AG10803 (cell line): ENCODE data around the gene PITX3.
A peak's percentile ranks its signal among the peaks of the same experiment; 100 is the strongest.

Source experiments
- DNase-seq: peaks from one replicate; pipeline ENCODE4 v3.0.0; 2010; ENCODE audit warnings: low read depth
- H3K4me3 ChIP-seq: 2 replicates; pipeline ENCODE4 v1.5.1; 2011; ENCODE audit warnings: mild to moderate bottlenecking, low read length, control low read depth
- TF ChIP-seq, protein P1 (sequence below): conservative IDR thresholded peaks from 2 replicates; pipeline ENCODE4 v1.5.1; 2011; ENCODE audit warnings: mild to moderate bottlenecking, low read length, control low read depth, inconsistent platforms

PITX3 gene

DNA sequence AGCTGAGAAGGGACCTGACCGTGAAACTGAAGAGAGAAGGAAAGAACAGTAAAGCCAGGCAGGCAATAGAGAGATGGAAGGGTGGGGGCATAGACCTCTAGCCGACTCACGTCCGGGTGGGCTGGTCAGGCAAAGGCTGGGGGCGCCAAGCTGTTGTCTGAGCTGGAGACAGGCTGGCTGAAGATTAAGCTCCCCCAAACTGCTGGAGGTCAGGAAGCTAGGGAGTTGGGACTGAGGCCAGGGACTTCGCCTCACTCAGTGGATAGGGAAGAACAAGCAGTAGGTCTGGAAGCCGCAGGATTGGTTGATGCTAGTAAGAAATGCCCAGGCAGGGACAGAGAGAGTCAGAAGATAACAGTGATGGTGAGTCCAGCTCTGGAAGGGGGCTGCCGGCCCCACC is 5.3 kb downstream of the PITX3 start:
- no peak for DNase-seq
- TF ChIP-seq, protein P1, sequence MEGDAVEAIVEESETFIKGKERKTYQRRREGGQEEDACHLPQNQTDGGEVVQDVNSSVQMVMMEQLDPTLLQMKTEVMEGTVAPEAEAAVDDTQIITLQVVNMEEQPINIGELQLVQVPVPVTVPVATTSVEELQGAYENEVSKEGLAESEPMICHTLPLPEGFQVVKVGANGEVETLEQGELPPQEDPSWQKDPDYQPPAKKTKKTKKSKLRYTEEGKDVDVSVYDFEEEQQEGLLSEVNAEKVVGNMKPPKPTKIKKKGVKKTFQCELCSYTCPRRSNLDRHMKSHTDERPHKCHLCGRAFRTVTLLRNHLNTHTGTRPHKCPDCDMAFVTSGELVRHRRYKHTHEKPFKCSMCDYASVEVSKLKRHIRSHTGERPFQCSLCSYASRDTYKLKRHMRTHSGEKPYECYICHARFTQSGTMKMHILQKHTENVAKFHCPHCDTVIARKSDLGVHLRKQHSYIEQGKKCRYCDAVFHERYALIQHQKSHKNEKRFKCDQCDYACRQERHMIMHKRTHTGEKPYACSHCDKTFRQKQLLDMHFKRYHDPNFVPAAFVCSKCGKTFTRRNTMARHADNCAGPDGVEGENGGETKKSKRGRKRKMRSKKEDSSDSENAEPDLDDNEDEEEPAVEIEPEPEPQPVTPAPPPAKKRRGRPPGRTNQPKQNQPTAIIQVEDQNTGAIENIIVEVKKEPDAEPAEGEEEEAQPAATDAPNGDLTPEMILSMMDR = no peak
- no peak overlapping the region for H3K4me3 ChIP-seq

DNA sequence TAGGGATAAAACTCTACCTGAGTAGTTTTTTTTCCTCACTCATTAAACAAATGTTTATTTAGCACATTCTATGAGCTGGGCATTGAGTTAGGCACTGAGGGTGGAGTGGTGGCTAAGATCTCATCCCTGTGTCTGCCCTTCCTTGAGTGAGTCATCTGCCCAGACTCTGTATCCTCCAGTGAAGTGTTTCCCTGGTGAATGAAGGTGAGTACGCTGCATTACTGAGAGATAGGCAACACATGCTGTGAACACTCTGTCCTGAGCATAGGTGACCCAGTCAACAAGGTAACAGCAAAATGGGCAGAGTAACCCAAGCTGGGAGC is 5.8 kb downstream of the PITX3 start:
- no peak for DNase-seq
- no peak overlapping the region for H3K4me3 ChIP-seq
- TF ChIP-seq, protein P1 = no peak

DNA sequence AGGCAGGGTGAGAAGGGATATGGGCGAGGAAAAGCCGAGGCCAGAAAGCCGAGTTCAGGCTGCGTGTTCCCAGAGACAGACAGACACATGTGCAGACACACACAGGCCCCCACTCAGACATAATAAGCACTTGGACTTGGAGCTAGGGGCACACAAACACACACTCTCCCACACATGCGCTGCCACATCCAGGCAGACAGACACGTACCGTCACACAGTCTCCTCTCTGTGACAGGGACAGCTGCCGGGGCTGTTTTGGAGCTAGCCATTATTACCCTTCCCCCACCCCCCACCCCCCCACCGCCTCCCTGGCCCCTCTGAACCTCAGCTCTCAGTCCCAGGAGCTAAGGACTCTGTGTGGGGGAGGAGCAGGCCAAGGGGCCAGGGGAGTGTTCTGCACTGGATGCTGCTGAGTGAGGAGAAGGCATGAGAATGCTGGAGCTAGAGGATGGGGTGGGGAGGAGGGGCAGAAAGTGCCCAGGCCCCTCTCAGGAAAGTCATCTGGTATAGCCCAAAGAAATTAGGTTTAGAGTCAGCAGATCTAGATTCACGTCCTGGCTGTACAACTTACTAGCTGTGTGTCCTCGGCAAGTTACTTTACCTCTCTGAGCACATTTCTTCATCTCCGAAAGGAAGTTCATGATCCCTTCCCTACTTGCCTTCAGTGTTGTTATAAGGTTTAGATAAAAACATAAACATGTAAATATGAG is 6.3 kb downstream of the PITX3 start:
- DNase-seq = no peak
- TF ChIP-seq, protein P1 = no peak
- no peak overlapping the region for H3K4me3 ChIP-seq

DNA sequence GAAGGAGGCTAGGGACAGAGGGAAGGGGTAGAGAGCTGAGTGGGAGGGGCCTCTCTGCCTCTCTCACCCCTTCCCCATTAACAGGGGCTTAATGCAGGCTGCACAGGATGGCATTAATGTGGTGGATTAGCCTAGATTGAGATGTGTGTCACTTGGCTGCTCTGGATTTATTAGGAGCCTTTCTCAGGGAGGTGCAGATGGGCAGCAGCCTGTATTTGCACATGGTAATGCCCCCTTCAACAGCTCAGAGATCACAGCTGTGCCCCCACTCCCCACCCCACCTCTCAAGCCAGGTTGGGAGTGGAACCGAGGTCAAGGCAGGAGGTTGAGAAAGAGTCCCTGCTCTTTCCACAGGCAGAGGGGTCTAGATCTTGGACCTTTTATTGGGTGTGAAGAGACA is 7.3 kb downstream of the PITX3 start:
- H3K4me3 ChIP-seq = no peak overlapping the region
- TF ChIP-seq, protein P1 = no peak
- no peak for DNase-seq

DNA sequence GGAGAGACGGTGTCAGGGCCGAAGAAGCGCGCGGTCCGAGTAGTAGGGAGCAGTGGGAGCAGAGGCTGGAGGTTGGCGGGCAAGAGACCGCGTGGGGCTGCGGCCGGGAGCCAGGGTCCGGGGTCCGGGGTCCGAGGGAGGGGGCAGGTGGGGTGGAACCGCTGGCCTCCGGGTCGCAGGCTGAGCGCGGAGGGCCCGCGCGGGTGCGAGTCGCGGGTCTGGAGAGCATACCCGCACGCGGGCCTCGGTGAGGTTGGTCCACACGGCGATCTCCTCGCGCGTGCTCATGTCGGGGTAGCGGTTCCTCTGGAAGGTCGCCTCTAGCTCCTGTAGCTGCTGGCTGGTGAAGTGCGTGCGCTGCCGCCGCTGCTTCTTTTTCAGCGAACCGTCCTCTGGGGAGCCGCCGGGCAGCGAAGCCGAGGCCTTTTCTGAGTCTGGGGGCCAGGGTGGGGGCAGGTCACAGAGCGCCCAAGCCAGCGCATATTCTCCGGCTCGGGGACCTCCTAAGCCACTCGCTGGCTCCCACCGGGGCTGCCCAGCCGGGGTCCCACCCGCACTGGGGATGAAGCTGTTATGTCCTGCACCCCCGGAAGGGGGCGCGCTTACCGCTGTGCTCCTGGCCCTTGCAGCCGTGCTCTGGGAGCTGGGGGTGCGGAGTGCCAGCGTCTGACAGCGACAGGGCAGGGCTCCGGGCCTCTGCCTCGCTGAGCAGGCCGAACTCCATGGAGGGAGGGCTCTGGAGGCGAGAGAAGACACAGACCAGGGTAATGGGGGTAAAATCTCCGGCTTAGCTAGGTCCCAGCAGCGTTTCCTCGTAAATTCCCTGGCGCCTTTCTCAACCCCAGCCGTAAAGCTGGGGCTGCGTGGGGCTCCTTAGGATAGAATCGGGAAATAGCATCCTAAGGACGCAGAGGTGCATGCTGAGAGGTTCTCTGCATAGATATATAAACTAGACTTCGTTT is 9.7 kb downstream of the PITX3 start:
- TF ChIP-seq, protein P1 = peak; percentile 70
- H3K4me3 ChIP-seq = peak overlapping the region; percentile 31; the same call in 1 of the 2 replicates
- no peak for DNase-seq

DNA sequence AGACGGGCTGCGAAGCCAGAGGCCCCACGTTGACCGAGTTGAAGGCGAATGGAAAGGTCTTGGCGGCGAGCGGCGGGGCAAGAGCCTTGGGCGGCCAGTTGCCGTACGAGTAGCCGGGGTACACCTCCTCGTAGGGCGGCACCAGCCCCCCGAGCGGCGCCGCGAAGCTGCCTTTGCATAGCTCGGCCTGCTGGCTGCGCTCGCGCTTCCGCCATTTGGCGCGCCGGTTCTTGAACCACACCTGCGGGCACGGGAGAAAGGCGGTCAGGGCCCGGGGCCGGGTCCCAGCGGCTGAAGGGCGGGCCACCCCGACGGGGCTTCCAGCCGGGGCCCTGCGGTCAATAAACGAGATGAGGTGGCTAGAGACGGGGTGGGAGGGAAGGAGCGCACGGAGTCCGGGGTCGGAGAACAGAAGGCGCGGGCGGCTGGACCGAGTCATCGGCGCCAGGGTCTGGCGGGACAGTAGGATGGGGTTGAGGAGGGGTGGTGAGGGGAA is 10.4 kb downstream of the PITX3 start:
- H3K4me3 ChIP-seq = peak overlapping the region; percentile 29; the same call in 1 of the 2 replicates
- TF ChIP-seq, protein P1 = peak; percentile 27; the same call in 1 of the 2 replicates

More for the DNA sequence above, 10.4 kb downstream of the PITX3 start:
- DNase-seq = no peak
